OCI-LY3 (cell line): ENCODE measurements around the gene CRCP.

Experiments
- EZH2phosphoT487 ChIP-seq: fragments of 200-600 bp; shearing (Covaris generic); IDR thresholded peaks from 2 replicates; pipeline ENCODE4 v1.6.1; 2018; ENCODE audit warnings: antibody characterized with exemption, mixed run types, low read depth
- TF ChIP-seq, protein P1 (sequence below): fragments of 200-600, 300-600 bp; sonication (generic); IDR thresholded peaks from 2 replicates; pipeline ENCODE4 v1.5.1; 2014; ENCODE audit warnings: antibody characterized with exemption, low read length, low read depth

DNA sequence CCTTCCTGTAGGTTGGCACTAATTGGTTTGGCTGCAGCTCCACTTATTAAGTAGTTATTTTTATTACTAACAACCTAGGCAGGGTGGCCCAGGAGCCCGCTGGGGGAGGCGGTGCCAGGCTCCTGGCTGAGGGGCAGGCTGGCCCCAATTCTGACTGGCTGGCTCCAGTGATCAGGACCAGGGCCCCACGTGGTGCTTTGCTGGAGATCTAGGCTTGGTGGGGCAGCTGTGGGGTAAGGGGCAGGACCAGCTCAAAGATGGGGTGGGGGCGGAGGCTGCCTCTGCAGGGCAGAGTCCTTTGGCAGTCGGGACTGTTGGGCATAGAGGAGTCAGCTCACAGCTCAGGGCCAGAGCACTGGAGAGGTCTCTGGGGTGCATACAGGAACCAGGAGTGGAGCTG, 36.6 kb upstream of the CRCP start:
- TF ChIP-seq, protein P1, sequence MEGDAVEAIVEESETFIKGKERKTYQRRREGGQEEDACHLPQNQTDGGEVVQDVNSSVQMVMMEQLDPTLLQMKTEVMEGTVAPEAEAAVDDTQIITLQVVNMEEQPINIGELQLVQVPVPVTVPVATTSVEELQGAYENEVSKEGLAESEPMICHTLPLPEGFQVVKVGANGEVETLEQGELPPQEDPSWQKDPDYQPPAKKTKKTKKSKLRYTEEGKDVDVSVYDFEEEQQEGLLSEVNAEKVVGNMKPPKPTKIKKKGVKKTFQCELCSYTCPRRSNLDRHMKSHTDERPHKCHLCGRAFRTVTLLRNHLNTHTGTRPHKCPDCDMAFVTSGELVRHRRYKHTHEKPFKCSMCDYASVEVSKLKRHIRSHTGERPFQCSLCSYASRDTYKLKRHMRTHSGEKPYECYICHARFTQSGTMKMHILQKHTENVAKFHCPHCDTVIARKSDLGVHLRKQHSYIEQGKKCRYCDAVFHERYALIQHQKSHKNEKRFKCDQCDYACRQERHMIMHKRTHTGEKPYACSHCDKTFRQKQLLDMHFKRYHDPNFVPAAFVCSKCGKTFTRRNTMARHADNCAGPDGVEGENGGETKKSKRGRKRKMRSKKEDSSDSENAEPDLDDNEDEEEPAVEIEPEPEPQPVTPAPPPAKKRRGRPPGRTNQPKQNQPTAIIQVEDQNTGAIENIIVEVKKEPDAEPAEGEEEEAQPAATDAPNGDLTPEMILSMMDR = no peak
- TF ChIP-seq EZH2phosphoT487 = no peak
